Body of pancreas (tissue), 4 donors: ENCODE results near the gene SLC16A8. TPM values are rescaled to one million over a fixed set of nuclear protein-coding genes. Genes with fewer than 3 reads are reported as not detected.
"Not testable (repeated sequence)": the region's sequence is repeated elsewhere in the genome, so short reads cannot be mapped to it uniquely, and the experiment has no call there.

Experiments used
- ATAC-seq: fragments of 150-250 bp; one replicate; pipeline ENCODE4 v1.9.1; 2016
- DNase-seq, 4 donors: peaks; one replicate each; pipeline ENCODE4 v3.0.0-alpha.2; 2019
- H3K27ac ChIP-seq, 4 donors: fragments of 200-600 bp; sonication (generic); 1 replicate in 3 of 4; 2 replicates in 1 of 4; pipeline versions ENCODE4 v1.5.1 to v1.6.1; 2016 to 2019; ENCODE audit warnings: mild to moderate bottlenecking in 1 of 4, mixed read lengths in 1 of 4, moderate library complexity in 1 of 4
- H3K27me3 ChIP-seq, 2 donors: fragments of 200-600 bp; sonication (generic); one replicate each; pipeline ENCODE4 v1.6.0; 2016; ENCODE audit warnings: mild to moderate bottlenecking in 1 of 2
- H3K36me3 ChIP-seq, 2 donors: fragments of 200-600 bp; sonication (generic); replicated peaks in 1 of 2; 2 replicates each; pipeline ENCODE4 v1.5.1; 2016; ENCODE audit warnings: low read depth in 2 of 2; ENCODE audit not compliant: insufficient read depth in 1 of 2
- H3K4me1 ChIP-seq: fragments of 200-600 bp; sonication (generic); one replicate; pipeline ENCODE4 v1.6.0; 2016
- H3K4me3 ChIP-seq, 2 donors: fragments of 200-600 bp; sonication (generic); 1 replicate in 1 of 2; 2 replicates in 1 of 2; pipeline ENCODE4 v1.5.1; 2016 to 2019
- H3K9me3 ChIP-seq, 3 donors: fragments of 200-600 bp; sonication (generic); 1 replicate in 2 of 3; 2 replicates in 1 of 3; pipeline ENCODE4 v1.5.1; 2016
- CTCF ChIP-seq, 7 experiments: fragments of 450-650 bp in 4 of 7; fragments of 200-600 bp in 3 of 7; sonication (generic) in 3 of 7; IDR thresholded peaks; one replicate each; pipeline ENCODE4 v1.5.1; 2016 to 2019; ENCODE audit warnings: antibody characterized with exemption in 7 of 7
- POLR2A ChIP-seq, 3 donors: fragments of 450-650 bp; IDR thresholded peaks; one replicate each; pipeline ENCODE4 v1.6.1; 2016; ENCODE audit warnings: antibody characterized with exemption in 3 of 3, mild to moderate bottlenecking in 2 of 3
- WGBS, 2 donors: methylation state at CpG; one replicate each; pipeline ENCODE4 v1.1.5; 2017; 5-methylcytosine and 5-hydroxymethylcytosine counted together
- intact Hi-C: fragments of 100-400 bp; cut with DNase I; formaldehyde crosslinking; loops from one replicate; pipeline ENCODE4 v1.15.1; 2023
- total RNA-seq, 2 donors: library from RNA; depleted of rRNA; stranded (reverse); fragments of >200 nt; gene quantifications; one replicate each; pipeline ENCODE4 v1.1.0, GENCODE V29; 2016

Gene SLC16A8
- total RNA-seq, 2 donors from 2014 or later = not detected

DNA sequence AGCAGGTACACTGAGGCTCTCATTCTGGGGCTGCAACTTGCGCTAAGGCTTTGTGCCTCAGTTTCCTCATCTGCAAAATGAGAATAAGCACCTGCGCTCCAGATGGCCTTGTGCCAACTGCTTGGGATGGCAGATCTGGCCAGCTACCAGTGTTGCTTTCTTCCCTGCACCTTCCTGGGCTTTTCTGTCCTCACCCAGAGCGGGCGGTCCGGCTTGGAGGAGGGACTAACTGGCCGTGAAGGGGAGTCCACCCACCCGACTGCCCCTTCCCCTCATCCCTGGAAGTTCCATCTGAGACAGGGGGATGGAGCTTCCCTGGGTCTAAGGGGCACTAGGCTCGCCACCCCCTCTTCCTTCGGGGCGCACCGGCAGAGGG lies 3.5 kb downstream of the SLC16A8 start:
- Histone ChIP-seq H3K9me3 (no peaks in the 10 kb centered on the region), H3K36me3 (no peaks in the 10 kb centered on the region), H3K27me3 (peaks cover 0 to 14% of the 10 kb centered on the region in 2 donors), H3K4me3 (no peak overlapping the region), H3K27ac (no peak overlapping the region), H3K4me1 (peaks cover 23% of the 10 kb centered on the region)
- intact Hi-C loops = no loop called here
- DNase-seq (no peak), ATAC-seq (no peak)
- TF ChIP-seq POLR2A (IDR thresholded peaks at IDR 0.05) = no peak
- no peak for TF ChIP-seq CTCF (IDR thresholded peaks at IDR 0.05)
- 81 to 87% methylated on average over 5 to 9 of the region's 11 CpGs for WGBS, 2 donors

GRCh38 chr22:38079804-38080203 lies 4.2 kb downstream of the SLC16A8 start:
- no peaks in the 10 kb centered on the region for H3K9me3 ChIP-seq
- H3K4me3 ChIP-seq = no peak overlapping the region
- H3K27ac ChIP-seq = no peak overlapping the region
- TF ChIP-seq POLR2A (IDR thresholded peaks at IDR 0.05) (no peak), CTCF (IDR thresholded peaks at IDR 0.05) (no peak)
- H3K36me3 ChIP-seq = no peaks in the 10 kb centered on the region
- H3K4me1 ChIP-seq = peaks cover 23% of the 10 kb centered on the region
- H3K27me3 ChIP-seq = peaks cover 0 to 14% of the 10 kb centered on the region in 2 donors
- WGBS, 2 donors = 76 to 92% methylated on average over 5 to 7 of the region's 7 CpGs
- DNase-seq (no peak), ATAC-seq (no peak)
- intact Hi-C loops = no loop called here

- intact Hi-C loops, H3K4me3 ChIP-seq, DNase-seq, H3K27ac ChIP-seq, ATAC-seq, H3K36me3 ChIP-seq, H3K9me3 ChIP-seq: not testable (repeated sequence)
- peaks cover 0 to 14% of the 10 kb centered on the region in 2 donors for H3K27me3 ChIP-seq
- peaks cover 23% of the 10 kb centered on the region for H3K4me1 ChIP-seq
- WGBS, 2 donors = 92 to 100% methylated on average over 2 of the region's 2 CpGs
Observed at GRCh38 chr22:38079208-38079607, 4.8 kb downstream of the SLC16A8 start.

DNA sequence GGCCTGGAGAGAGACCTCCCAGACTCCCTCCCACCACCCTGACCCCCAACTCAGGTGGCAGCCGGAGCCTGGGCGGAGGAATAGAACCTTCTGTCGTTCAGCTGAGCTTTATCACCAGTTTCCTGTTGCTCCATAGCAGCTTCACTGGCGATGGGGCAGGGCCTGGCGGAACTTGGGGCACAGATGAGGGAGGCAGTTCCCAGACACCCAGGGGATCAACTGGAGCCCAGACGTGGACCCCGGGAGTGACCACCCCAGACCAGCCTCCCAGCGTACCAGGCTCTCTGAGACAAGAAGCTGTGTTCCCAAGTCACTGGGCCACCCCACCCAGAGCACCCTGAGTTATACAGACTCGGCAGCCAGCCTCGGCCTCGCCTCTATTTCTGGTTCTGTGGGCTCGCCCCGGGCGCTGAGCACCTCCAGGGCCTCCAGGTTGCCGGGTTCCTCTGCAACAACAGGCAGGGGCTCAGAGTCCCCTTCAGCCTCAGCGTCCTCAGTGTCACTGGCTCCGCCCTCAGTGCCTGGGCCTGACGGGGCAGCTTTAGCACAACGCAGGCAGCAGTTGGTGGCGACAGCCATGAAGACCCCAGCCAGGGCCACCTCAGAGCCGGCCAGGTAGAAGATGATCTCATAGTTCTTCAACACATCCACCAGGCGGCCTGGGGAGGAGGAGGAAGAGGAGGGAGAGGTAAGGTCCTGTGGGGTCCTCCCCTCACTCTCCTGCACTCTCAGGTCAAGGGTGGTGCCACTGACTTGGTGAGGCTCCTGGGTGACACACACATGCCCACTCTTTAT lies 5.7 kb downstream of the SLC16A8 start:
- TF ChIP-seq CTCF (IDR thresholded peaks at IDR 0.05) = no peak
- no peak for TF ChIP-seq POLR2A (IDR thresholded peaks at IDR 0.05)
- Histone ChIP-seq H3K36me3 (peaks cover 0 to 3% of the 10 kb centered on the region in 2 donors), H3K9me3 (no peaks in the 10 kb centered on the region), H3K4me3 (no peak overlapping the region), H3K27ac (no peak overlapping the region), H3K4me1 (peaks cover 23% of the 10 kb centered on the region), H3K27me3 (peaks cover 0 to 14% of the 10 kb centered on the region in 2 donors)
- ATAC-seq = no peak
- no peak for DNase-seq
- intact Hi-C loops = no loop called here
- WGBS, 2 donors = 81 to 100% methylated on average over 1 to 22 of the region's 22 CpGs

DNA sequence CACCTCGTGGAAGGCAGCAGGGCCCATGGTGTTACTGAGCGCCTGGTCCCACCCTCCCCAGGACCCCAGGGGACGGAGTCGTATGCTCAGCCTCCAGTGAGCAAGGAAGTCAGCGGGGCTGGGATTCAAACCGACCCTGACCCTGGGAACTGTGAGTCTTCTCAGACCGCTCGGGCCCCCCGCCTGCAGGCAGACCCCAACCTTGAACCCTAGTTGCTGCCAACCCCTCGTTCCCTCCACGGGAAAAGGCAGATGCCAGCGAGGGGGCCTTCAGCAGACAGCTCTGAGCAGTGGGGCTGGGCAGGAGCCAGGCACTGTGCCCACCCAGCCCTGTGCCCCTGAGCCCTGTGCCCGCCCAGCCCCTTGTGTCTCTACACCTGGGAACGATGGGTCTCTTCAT lies 6.4 kb downstream of the SLC16A8 start:
- H3K27ac ChIP-seq = no peak overlapping the region
- H3K9me3 ChIP-seq = no peaks in the 10 kb centered on the region
- ATAC-seq = no peak
- H3K36me3 ChIP-seq = peaks cover 0 to 10% of the 10 kb centered on the region in 2 donors
- no peak for DNase-seq
- no peak for TF ChIP-seq CTCF (IDR thresholded peaks at IDR 0.05)
- no peak for TF ChIP-seq POLR2A (IDR thresholded peaks at IDR 0.05)
- no peak overlapping the region for H3K4me3 ChIP-seq
- H3K27me3 ChIP-seq = peaks cover 0 to 13% of the 10 kb centered on the region in 2 donors
- intact Hi-C loops = no loop called here
- 61 to 100% methylated on average over 2 to 12 of the region's 14 CpGs for WGBS, 2 donors
- H3K4me1 ChIP-seq = peaks cover 22% of the 10 kb centered on the region
